ENCODE data around the gene VPS26A.
"Not testable (repeated sequence)": the region's sequence is repeated elsewhere in the genome, so short reads cannot be mapped to it uniquely, and the experiment has no call there.

Gene VPS26A

GRCh38 chr10:69103784-69104183 lies 20.2 kb upstream of the VPS26A start:
- DNase-seq = no peak

- DNase-seq = no peak
Measured at GRCh38 chr10:69104994-69105790, 18.8 kb upstream of the VPS26A start.

- DNase-seq = no peak
Measured at GRCh38 chr10:69107176-69107490, 16.8 kb upstream of the VPS26A start.

GRCh38 chr10:69107699-69108098 lies 16.3 kb upstream of the VPS26A start:
- no peak for DNase-seq

- no peak for DNase-seq
Measured at GRCh38 chr10:69119896-69120295, 4.1 kb upstream of the VPS26A start.

GRCh38 chr10:69123306-69123746 lies 652 bp upstream of the VPS26A start:
- no peak for DNase-seq

GRCh38 chr10:69124563-69125268 lies 738 bp downstream of the VPS26A start:
- DNase-seq = peak; percentile 67

GRCh38 chr10:69125554-69125953 lies 1.6 kb downstream of the VPS26A start:
- no peak for DNase-seq

- DNase-seq = no peak
Measured at GRCh38 chr10:69130251-69130650, 6.3 kb downstream of the VPS26A start.

GRCh38 chr10:69139961-69140360 lies 16.0 kb downstream of the VPS26A start:
- DNase-seq = no peak

- no peak for DNase-seq
Measured at GRCh38 chr10:69141304-69141703, 17.3 kb downstream of the VPS26A start.

- not testable (repeated sequence) for DNase-seq
Measured at GRCh38 chr10:69142074-69142473, 18.1 kb downstream of the VPS26A start.

- DNase-seq = no peak
Measured at GRCh38 chr10:69142983-69143382, 19.0 kb downstream of the VPS26A start.

- DNase-seq = no peak
Measured at GRCh38 chr10:69145329-69145728, 21.4 kb downstream of the VPS26A start.

GRCh38 chr10:69145864-69146263 lies 21.9 kb downstream of the VPS26A start:
- DNase-seq = no peak

- no peak for DNase-seq
Measured at GRCh38 chr10:69146759-69147158, 22.8 kb downstream of the VPS26A start.

GRCh38 chr10:69151984-69152383 lies 28.0 kb downstream of the VPS26A start:
- DNase-seq = no peak

- no peak for DNase-seq
Measured at GRCh38 chr10:69153227-69153626, 29.2 kb downstream of the VPS26A start.

- no peak for DNase-seq
Measured at GRCh38 chr10:69160809-69161241, 36.8 kb downstream of the VPS26A start.

- DNase-seq = no peak
Measured at GRCh38 chr10:69168493-69168892, 44.5 kb downstream of the VPS26A start.

- DNase-seq = no peak
Measured at GRCh38 chr10:69172241-69172982, 48.4 kb downstream of the VPS26A start.

GRCh38 chr10:69175326-69175725 lies 51.3 kb downstream of the VPS26A start:
- DNase-seq = not testable (repeated sequence)

GRCh38 chr10:69176823-69177222 lies 52.8 kb downstream of the VPS26A start:
- no peak for DNase-seq
